ENCODE measurements around the gene CDK16. TPM values are rescaled to one million over a fixed set of nuclear protein-coding genes. Genes with fewer than 3 reads are reported as not detected.

The CDK16 gene
- total and polyA plus RNA-seq, 2 donors (not counting 1 experiment from before 2014, with no cell fraction given): 57.6 to 104 TPM

- no peak overlapping the region for H3K4me3 ChIP-seq (replicated peaks in 1 of 4; ENCODE audit: control extremely low read depth in 1 of 4, insufficient read depth in 1 of 4, low read depth in 3 of 4, low read length in 4 of 4)
- no peaks in the 10 kb centered on the region for H3K4me1 ChIP-seq (ENCODE audit: control insufficient read depth, extremely low read depth, insufficient read depth, low read length)
- no peaks in the 10 kb centered on the region for H3K36me3 ChIP-seq (ENCODE audit: control insufficient read depth, insufficient read depth, low read length)
- no peak overlapping the region for H2AFZ ChIP-seq (ENCODE audit: low read length)
- no peak overlapping the region for H3K9ac ChIP-seq (ENCODE audit: insufficient read depth, low read length)
- no peak for DNase-seq (ENCODE audit: low read depth in 2 of 2)
- no peak for TF ChIP-seq CTCF (conservative IDR thresholded peaks at IDR 0.05 in 1 of 2, IDR thresholded peaks at IDR 0.05 in 1 of 2; ENCODE audit: low read depth in 1 of 2, low read length in 2 of 2)
- no peak for TF ChIP-seq EZH2 (IDR thresholded peaks at IDR 0.05; ENCODE audit: low read length, missing control alignments)
- H3K27ac ChIP-seq (ENCODE audit: insufficient read depth, low read length): no peak overlapping the region
- H4K20me1 ChIP-seq (ENCODE audit: control insufficient read depth, extremely low read depth, insufficient read depth, low read length): no peaks in the 10 kb centered on the region
- no peaks in the 10 kb centered on the region for H3K79me2 ChIP-seq (ENCODE audit: control insufficient read depth, insufficient read depth, low read length)
- H3K9me3 ChIP-seq (ENCODE audit: control insufficient read depth, insufficient read depth, low read depth, low read length): no peaks in the 10 kb centered on the region
- H3K4me2 ChIP-seq (ENCODE audit: extremely low read depth, insufficient read depth, low read length): no peak overlapping the region
- H3K27me3 ChIP-seq (ENCODE audit: control insufficient read depth, insufficient read depth, low read length): no peaks in the 10 kb centered on the region
These were observed 54.7 kb downstream of the CDK16 start for GRCh38 chrX:47273011-47273730.

- Histone ChIP-seq H3K36me3 (ENCODE audit: control insufficient read depth, insufficient read depth, low read length) (no peaks in the 10 kb centered on the region), H3K9me3 (ENCODE audit: control insufficient read depth, insufficient read depth, low read depth, low read length) (no peaks in the 10 kb centered on the region), H3K79me2 (ENCODE audit: control insufficient read depth, insufficient read depth, low read length) (no peaks in the 10 kb centered on the region), H4K20me1 (ENCODE audit: control insufficient read depth, extremely low read depth, insufficient read depth, low read length) (no peaks in the 10 kb centered on the region), H3K27me3 (ENCODE audit: control insufficient read depth, insufficient read depth, low read length) (no peaks in the 10 kb centered on the region), H3K27ac (ENCODE audit: insufficient read depth, low read length) (no peak overlapping the region), H2AFZ (ENCODE audit: low read length) (no peak overlapping the region), H3K4me3 (replicated peaks in 1 of 4; ENCODE audit: control extremely low read depth in 1 of 4, insufficient read depth in 1 of 4, low read depth in 3 of 4, low read length in 4 of 4) (no peak overlapping the region), H3K9ac (ENCODE audit: insufficient read depth, low read length) (no peak overlapping the region), H3K4me1 (ENCODE audit: control insufficient read depth, extremely low read depth, insufficient read depth, low read length) (no peaks in the 10 kb centered on the region), H3K4me2 (ENCODE audit: extremely low read depth, insufficient read depth, low read length) (no peak overlapping the region)
- TF ChIP-seq EZH2 (IDR thresholded peaks at IDR 0.05; ENCODE audit: low read length, missing control alignments) (no peak), CTCF (conservative IDR thresholded peaks at IDR 0.05 in 1 of 2, IDR thresholded peaks at IDR 0.05 in 1 of 2; ENCODE audit: low read depth in 1 of 2, low read length in 2 of 2) (no peak)
- DNase-seq (ENCODE audit: low read depth in 2 of 2): peak; percentile 46 to 61
These were observed 60.2 kb downstream of the CDK16 start for GRCh38 chrX:47278691-47279090.

Other genes with a start within 250 kb of the CDK16 start
- gene RGN, start 140.2 kb upstream of the CDK16 start, total RNA-seq: 15.4 and 23.8 TPM in 2 replicates
- 7.0 and 7.4 TPM in 2 replicates for gene RGN, start 140.2 kb upstream of the CDK16 start, polyA plus RNA-seq
- gene NDUFB11, start 74.0 kb upstream of the CDK16 start, total RNA-seq: 55.0 and 72.7 TPM in 2 replicates
- 38.9 and 44.0 TPM in 2 replicates for gene NDUFB11, start 74.0 kb upstream of the CDK16 start, polyA plus RNA-seq
- gene RBM10, start 73.5 kb upstream of the CDK16 start, total RNA-seq: 39.5 and 50.0 TPM in 2 replicates
- 14.9 and 21.2 TPM in 2 replicates for gene RBM10, start 73.5 kb upstream of the CDK16 start, polyA plus RNA-seq
- gene UBA1, start 24.9 kb upstream of the CDK16 start, total RNA-seq: 75.2 and 135 TPM in 2 replicates
- gene UBA1, start 24.9 kb upstream of the CDK16 start, polyA plus RNA-seq: 158 and 303 TPM in 2 replicates
- 37.0 and 47.9 TPM in 2 replicates for gene USP11, start 14.3 kb downstream of the CDK16 start, total RNA-seq
- 24.6 and 26.1 TPM in 2 replicates for gene USP11, start 14.3 kb downstream of the CDK16 start, polyA plus RNA-seq
- gene ZNF157, start 151.9 kb downstream of the CDK16 start, total RNA-seq: 0.17 and 0.26 TPM in 2 replicates
- 0.02 TPM in 1 of 2 replicates, not detected in the other for gene ZNF157, start 151.9 kb downstream of the CDK16 start, polyA plus RNA-seq